Astrocyte of the cerebellum (primary cell): ENCODE data around the gene CST5.

Experiments
- DNase-seq: peaks from one replicate; pipeline ENCODE4 v3.0.0-alpha.2; 2011; ENCODE audit warnings: low read depth
- H3K4me3 ChIP-seq: 2 replicates; pipeline ENCODE4 v1.5.1; 2011; ENCODE audit warnings: mild to moderate bottlenecking, low read depth, low read length, moderate library complexity
- CTCF ChIP-seq: IDR thresholded peaks from 2 replicates; pipeline ENCODE4 v1.5.1; 2012; ENCODE audit warnings: low read length, low read depth, moderate library complexity, mild to moderate bottlenecking; ENCODE audit errors: missing control alignments
- in situ Hi-C: cut with HindIII; loops from 2 replicates; pipeline ENCODE4 v1.10.0; 2017; ENCODE audit warnings: low sequenced_read_pairs

Gene CST5

GRCh38 chr20:23889775-23890187, 10.2 kb upstream of the CST5 start:
- in situ Hi-C loops: no loop called here
- DNase-seq: no peak

GRCh38 chr20:23887856-23888255, 8.3 kb upstream of the CST5 start:
- in situ Hi-C loops: no loop called here
- no peak for TF ChIP-seq CTCF
- no peak overlapping the region for H3K4me3 ChIP-seq
- DNase-seq: no peak

More at GRCh38 chr20:23889775-23890187, 10.2 kb upstream of the CST5 start:
- no peak overlapping the region for H3K4me3 ChIP-seq
- TF ChIP-seq CTCF: peak; percentile 74

GRCh38 chr20:23884771-23885162, 5.2 kb upstream of the CST5 start:
- H3K4me3 ChIP-seq: no peak overlapping the region
- DNase-seq: no peak
- TF ChIP-seq CTCF: no peak
- in situ Hi-C loops: no loop called here

GRCh38 chr20:23884136-23884770, 4.7 kb upstream of the CST5 start:
- no peak overlapping the region for H3K4me3 ChIP-seq
- in situ Hi-C loops: no loop called here
- TF ChIP-seq CTCF: no peak
- no peak for DNase-seq

- no peak for DNase-seq
- no peak for TF ChIP-seq CTCF
- H3K4me3 ChIP-seq: no peak overlapping the region
- in situ Hi-C loops: no loop called here
Measured at GRCh38 chr20:23881371-23881770, 1.8 kb upstream of the CST5 start.

- no peak overlapping the region for H3K4me3 ChIP-seq
- in situ Hi-C loops: no loop called here
- TF ChIP-seq CTCF: no peak
Measured at GRCh38 chr20:23880417-23880816, 869 bp upstream of the CST5 start.

More at GRCh38 chr20:23880417-23880816, 869 bp upstream of the CST5 start:
- DNase-seq: no peak
